ENCODE data around the gene ALKBH5. TPM values are rescaled to one million over a fixed set of nuclear protein-coding genes. Genes with fewer than 3 reads are reported as not detected.

The ALKBH5 gene
- total and polyA plus RNA-seq, 10 of the 15 experiments (the other 5 are each of a cell fraction or from before 2014, with no cell fraction given) = 13.7 to 99.9 (median 52.4) TPM

DNA sequence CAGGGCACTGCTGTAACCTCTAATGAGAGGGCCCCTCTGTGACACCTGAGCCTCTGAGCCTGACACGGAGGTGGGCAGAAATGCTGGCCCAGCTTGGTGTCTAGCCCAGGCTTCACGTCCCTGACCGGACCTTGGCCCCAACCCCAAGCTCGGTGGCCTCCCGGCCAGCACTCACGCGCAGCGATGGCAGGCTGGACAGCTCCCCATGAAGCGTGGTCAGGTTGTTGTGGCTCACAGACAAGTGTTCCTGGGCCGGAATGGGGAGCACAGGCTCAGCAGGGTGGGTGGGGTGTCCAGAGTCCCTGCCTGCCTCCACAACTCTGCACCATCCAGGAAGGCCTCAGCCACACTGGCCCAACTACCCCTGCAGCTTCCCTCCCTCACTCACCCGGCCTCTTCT lies 72.7 kb downstream of the ALKBH5 start (continued):
- TF ChIP-seq, protein P1, sequence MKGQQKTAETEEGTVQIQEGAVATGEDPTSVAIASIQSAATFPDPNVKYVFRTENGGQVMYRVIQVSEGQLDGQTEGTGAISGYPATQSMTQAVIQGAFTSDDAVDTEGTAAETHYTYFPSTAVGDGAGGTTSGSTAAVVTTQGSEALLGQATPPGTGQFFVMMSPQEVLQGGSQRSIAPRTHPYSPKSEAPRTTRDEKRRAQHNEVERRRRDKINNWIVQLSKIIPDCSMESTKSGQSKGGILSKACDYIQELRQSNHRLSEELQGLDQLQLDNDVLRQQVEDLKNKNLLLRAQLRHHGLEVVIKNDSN (IDR thresholded peaks at IDR 0.05; ENCODE audit: borderline replicate concordance, extremely low read length, insufficient read depth, low read depth, low read length) = no peak
- TF ChIP-seq, protein P2, sequence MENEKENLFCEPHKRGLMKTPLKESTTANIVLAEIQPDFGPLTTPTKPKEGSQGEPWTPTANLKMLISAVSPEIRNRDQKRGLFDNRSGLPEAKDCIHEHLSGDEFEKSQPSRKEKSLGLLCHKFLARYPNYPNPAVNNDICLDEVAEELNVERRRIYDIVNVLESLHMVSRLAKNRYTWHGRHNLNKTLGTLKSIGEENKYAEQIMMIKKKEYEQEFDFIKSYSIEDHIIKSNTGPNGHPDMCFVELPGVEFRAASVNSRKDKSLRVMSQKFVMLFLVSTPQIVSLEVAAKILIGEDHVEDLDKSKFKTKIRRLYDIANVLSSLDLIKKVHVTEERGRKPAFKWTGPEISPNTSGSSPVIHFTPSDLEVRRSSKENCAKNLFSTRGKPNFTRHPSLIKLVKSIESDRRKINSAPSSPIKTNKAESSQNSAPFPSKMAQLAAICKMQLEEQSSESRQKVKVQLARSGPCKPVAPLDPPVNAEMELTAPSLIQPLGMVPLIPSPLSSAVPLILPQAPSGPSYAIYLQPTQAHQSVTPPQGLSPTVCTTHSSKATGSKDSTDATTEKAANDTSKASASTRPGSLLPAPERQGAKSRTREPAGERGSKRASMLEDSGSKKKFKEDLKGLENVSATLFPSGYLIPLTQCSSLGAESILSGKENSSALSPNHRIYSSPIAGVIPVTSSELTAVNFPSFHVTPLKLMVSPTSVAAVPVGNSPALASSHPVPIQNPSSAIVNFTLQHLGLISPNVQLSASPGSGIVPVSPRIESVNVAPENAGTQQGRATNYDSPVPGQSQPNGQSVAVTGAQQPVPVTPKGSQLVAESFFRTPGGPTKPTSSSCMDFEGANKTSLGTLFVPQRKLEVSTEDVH (IDR thresholded peaks at IDR 0.05; ENCODE audit: low read depth, partially characterized antibody) = no peak
- TF ChIP-seq ZNF274 (IDR thresholded peaks at IDR 0.05; ENCODE audit: insufficient read depth, insufficient read length) (no peak), BCL11A (IDR thresholded peaks at IDR 0.05; ENCODE audit: low read depth, low read length) (no peak), TBL1XR1 (IDR thresholded peaks at IDR 0.05; ENCODE audit: low read depth, low read length) (no peak), GABPA (IDR thresholded peaks at IDR 0.05; ENCODE audit: low read depth) (no peak), RAD51 (IDR thresholded peaks at IDR 0.05) (no peak), CEBPB (IDR thresholded peaks at IDR 0.05; ENCODE audit: borderline replicate concordance in 1 of 2, low read depth in 2 of 2, low read length in 2 of 2) (no peak)
- TF ChIP-seq, protein P3, sequence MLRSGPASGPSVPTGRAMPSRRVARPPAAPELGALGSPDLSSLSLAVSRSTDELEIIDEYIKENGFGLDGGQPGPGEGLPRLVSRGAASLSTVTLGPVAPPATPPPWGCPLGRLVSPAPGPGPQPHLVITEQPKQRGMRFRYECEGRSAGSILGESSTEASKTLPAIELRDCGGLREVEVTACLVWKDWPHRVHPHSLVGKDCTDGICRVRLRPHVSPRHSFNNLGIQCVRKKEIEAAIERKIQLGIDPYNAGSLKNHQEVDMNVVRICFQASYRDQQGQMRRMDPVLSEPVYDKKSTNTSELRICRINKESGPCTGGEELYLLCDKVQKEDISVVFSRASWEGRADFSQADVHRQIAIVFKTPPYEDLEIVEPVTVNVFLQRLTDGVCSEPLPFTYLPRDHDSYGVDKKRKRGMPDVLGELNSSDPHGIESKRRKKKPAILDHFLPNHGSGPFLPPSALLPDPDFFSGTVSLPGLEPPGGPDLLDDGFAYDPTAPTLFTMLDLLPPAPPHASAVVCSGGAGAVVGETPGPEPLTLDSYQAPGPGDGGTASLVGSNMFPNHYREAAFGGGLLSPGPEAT (IDR thresholded peaks at IDR 0.05; ENCODE audit: low read depth) = no peak
- TF ChIP-seq, protein P4, sequence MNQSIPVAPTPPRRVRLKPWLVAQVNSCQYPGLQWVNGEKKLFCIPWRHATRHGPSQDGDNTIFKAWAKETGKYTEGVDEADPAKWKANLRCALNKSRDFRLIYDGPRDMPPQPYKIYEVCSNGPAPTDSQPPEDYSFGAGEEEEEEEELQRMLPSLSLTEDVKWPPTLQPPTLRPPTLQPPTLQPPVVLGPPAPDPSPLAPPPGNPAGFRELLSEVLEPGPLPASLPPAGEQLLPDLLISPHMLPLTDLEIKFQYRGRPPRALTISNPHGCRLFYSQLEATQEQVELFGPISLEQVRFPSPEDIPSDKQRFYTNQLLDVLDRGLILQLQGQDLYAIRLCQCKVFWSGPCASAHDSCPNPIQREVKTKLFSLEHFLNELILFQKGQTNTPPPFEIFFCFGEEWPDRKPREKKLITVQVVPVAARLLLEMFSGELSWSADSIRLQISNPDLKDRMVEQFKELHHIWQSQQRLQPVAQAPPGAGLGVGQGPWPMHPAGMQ (IDR thresholded peaks at IDR 0.05; ENCODE audit: borderline replicate concordance) = no peak
- TF ChIP-seq, protein P5, sequence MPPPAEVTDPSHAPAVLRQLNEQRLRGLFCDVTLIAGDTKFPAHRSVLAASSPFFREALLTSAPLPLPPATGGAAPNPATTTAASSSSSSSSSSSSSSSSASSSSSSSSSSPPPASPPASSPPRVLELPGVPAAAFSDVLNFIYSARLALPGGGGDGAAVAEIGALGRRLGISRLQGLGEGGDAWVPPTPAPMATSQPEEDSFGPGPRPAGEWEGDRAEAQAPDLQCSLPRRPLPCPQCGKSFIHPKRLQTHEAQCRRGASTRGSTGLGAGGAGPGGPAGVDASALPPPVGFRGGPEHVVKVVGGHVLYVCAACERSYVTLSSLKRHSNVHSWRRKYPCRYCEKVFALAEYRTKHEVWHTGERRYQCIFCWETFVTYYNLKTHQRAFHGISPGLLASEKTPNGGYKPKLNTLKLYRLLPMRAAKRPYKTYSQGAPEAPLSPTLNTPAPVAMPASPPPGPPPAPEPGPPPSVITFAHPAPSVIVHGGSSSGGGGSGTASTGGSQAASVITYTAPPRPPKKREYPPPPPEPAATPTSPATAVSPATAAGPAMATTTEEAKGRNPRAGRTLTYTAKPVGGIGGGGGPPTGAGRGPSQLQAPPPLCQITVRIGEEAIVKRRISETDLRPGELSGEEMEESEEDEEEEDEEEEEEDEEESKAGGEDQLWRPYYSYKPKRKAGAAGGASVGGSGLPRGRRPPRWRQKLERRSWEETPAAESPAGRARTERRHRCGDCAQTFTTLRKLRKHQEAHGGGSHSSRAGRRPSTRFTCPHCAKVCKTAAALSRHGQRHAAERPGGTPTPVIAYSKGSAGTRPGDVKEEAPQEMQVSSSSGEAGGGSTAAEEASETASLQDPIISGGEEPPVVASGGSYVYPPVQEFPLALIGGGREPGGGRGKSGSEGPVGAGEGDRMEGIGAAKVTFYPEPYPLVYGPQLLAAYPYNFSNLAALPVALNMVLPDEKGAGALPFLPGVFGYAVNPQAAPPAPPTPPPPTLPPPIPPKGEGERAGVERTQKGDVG (CRISPR knock-in tag; IDR thresholded peaks at IDR 0.05) = no peak

Data from GM12878 (cell line).